GM19193 (cell line): ENCODE measurements around the gene APC2.

Experiments used
- POLR2A ChIP-seq: IDR thresholded peaks from 4 replicates; pipeline ENCODE4 v1.6.1; 2011; ENCODE audit not compliant: insufficient read depth, insufficient read length; ENCODE audit errors: extremely low read depth

Gene APC2

GRCh38 chr19:1497578-1498235, 47.8 kb downstream of the APC2 start:
- TF ChIP-seq POLR2A = no peak

- TF ChIP-seq POLR2A = no peak
Observed at GRCh38 chr19:1501200-1501595, 51.3 kb downstream of the APC2 start.

GRCh38 chr19:1502433-1503088, 52.6 kb downstream of the APC2 start:
- TF ChIP-seq POLR2A = no peak

GRCh38 chr19:1503089-1503924, 53.4 kb downstream of the APC2 start:
- TF ChIP-seq POLR2A = no peak

- TF ChIP-seq POLR2A = no peak
Observed at GRCh38 chr19:1503925-1504773, 54.2 kb downstream of the APC2 start.

- TF ChIP-seq POLR2A = no peak
Observed at GRCh38 chr19:1505012-1505411, 55.1 kb downstream of the APC2 start.

GRCh38 chr19:1505991-1506881, 56.3 kb downstream of the APC2 start:
- no peak for TF ChIP-seq POLR2A

GRCh38 chr19:1507192-1507660, 57.3 kb downstream of the APC2 start:
- TF ChIP-seq POLR2A = no peak

GRCh38 chr19:1507763-1508506, 58.0 kb downstream of the APC2 start:
- no peak for TF ChIP-seq POLR2A

GRCh38 chr19:1508507-1508856, 58.6 kb downstream of the APC2 start:
- no peak for TF ChIP-seq POLR2A

- no peak for TF ChIP-seq POLR2A
Observed at GRCh38 chr19:1509602-1510441, 59.9 kb downstream of the APC2 start.

GRCh38 chr19:1510442-1510806, 60.5 kb downstream of the APC2 start:
- no peak for TF ChIP-seq POLR2A
